A673 (cell line): ENCODE data around the gene C19orf53.

Source experiments
- CTCF ChIP-seq: fragments of 300-800, 200-600 bp; sonication (generic); conservative IDR thresholded peaks from 2 replicates; pipeline ENCODE4 v1.5.1; 2017; ENCODE audit warnings: low read depth, mild to moderate bottlenecking, antibody characterized with exemption, low read length, moderate library complexity, mixed read lengths
- EZH2 ChIP-seq: fragments of 200-600 bp; sonication (generic); IDR thresholded peaks from 2 replicates; pipeline ENCODE4 v1.6.1; 2017; ENCODE audit warnings: borderline replicate concordance, low read depth, mild to moderate bottlenecking, mixed read lengths, antibody characterized with exemption, low read length; ENCODE audit not compliant: poor library complexity, severe bottlenecking

DNA sequence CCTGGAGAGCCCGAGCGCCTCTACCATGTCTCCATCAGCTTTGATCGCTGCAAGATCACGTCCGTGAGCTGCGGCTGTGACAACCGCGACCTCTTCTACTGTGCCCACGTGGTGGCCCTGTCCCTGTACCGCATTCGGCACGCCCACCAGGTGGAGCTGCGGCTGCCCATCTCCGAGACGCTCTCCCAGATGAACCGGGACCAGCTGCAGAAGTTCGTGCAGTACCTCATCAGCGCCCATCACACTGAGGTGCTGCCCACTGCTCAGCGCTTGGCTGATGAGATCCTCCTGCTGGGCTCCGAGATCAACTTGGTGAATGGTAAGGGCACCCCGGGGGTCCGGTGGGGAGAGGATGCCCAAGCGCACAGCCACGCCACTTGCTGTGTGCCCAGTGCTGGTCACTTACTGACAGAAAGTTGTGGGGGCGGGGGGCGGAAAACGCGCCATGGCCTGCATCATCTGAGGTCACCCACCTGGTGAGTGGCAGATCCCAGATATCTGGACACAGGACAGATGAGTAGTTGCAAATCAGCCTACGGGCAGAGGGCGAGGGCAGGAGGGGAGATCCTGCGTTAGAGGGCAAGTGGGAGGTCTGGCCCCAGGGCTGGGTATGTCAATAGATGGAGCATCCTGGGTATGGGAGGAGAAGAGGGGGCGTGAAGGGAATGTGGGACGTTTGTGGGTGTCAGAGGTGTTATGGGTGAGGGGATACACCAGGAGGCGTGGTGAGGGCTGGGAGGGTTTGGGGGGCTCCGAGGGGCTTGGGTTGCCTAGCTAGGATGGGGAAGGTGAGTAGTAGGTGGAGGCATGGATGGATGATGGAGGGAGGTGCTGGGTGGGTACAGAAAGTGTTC, 30.8 kb downstream of the C19orf53 start:
- TF ChIP-seq CTCF (peak; percentile 63), EZH2 (no peak)
